Measurements from ENCODE around the gene LPAR2.
"Not testable (repeated sequence)": the region's sequence is repeated elsewhere in the genome, so short reads cannot be mapped to it uniquely, and the experiment has no call there.

Gene LPAR2

DNA sequence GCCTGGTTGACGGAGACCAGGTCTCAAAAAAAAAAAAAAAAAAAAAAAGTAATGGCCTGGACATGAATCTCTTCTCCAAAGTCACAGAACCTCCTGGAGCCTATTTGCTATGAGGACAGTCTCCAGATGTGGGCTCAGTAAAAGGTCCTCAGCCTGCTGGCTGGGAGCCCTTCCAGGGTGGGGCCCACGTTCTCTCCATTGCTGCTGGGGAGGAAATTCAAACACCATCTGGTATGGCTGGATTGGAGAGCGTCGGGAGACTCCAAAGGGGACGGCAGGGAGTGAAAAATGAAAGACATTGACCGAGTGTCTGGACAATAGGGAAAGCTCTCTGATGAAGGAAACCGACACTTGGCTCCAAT lies 8.2 kb downstream of the LPAR2 start:
- no peak for DNase-seq (ENCODE audit: low read depth)
- no peak overlapping the region for H3K4me3 ChIP-seq (replicated peaks; ENCODE audit: low read depth, low read length)
- TF ChIP-seq, protein P1, sequence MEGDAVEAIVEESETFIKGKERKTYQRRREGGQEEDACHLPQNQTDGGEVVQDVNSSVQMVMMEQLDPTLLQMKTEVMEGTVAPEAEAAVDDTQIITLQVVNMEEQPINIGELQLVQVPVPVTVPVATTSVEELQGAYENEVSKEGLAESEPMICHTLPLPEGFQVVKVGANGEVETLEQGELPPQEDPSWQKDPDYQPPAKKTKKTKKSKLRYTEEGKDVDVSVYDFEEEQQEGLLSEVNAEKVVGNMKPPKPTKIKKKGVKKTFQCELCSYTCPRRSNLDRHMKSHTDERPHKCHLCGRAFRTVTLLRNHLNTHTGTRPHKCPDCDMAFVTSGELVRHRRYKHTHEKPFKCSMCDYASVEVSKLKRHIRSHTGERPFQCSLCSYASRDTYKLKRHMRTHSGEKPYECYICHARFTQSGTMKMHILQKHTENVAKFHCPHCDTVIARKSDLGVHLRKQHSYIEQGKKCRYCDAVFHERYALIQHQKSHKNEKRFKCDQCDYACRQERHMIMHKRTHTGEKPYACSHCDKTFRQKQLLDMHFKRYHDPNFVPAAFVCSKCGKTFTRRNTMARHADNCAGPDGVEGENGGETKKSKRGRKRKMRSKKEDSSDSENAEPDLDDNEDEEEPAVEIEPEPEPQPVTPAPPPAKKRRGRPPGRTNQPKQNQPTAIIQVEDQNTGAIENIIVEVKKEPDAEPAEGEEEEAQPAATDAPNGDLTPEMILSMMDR (IDR thresholded peaks at IDR 0.05; ENCODE audit: low read length, missing control alignments) = no peak

DNA sequence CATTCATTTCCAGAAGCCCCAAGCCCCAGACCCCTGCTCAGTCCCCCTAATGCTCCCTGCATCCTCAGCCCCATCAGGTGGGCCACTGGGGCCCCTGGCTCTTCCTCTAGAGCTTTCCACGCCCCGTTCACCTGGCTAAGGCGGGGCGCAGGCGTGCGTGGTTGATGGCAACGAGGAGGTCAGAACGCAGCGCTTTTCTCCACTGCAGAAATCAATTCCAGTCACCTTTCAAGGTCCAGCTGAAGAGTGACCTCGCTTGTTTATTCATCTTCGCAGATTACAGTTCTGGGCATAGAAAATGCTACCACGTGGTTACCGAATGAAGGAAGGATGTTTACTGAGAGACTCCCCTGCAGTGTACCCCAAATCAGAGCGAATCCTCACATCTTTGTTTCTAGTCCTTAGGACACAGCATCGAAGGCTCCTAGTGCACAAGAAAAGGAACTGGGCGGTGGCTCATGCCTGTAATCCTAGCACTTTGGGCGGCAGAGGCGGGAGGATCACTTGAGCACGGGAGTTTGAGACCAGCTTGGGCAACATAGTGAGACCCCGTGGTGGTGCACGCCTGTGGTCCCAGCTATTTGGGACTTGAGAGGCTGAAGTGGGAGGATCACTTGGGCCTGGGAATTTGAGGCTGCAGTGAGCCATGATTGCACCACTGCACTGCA lies 8.7 kb downstream of the LPAR2 start:
- H3K4me3 ChIP-seq (replicated peaks; ENCODE audit: low read depth, low read length) = no peak overlapping the region
- TF ChIP-seq, protein P1 (IDR thresholded peaks at IDR 0.05; ENCODE audit: low read length, missing control alignments) = no peak
- no peak for DNase-seq (ENCODE audit: low read depth)

DNA sequence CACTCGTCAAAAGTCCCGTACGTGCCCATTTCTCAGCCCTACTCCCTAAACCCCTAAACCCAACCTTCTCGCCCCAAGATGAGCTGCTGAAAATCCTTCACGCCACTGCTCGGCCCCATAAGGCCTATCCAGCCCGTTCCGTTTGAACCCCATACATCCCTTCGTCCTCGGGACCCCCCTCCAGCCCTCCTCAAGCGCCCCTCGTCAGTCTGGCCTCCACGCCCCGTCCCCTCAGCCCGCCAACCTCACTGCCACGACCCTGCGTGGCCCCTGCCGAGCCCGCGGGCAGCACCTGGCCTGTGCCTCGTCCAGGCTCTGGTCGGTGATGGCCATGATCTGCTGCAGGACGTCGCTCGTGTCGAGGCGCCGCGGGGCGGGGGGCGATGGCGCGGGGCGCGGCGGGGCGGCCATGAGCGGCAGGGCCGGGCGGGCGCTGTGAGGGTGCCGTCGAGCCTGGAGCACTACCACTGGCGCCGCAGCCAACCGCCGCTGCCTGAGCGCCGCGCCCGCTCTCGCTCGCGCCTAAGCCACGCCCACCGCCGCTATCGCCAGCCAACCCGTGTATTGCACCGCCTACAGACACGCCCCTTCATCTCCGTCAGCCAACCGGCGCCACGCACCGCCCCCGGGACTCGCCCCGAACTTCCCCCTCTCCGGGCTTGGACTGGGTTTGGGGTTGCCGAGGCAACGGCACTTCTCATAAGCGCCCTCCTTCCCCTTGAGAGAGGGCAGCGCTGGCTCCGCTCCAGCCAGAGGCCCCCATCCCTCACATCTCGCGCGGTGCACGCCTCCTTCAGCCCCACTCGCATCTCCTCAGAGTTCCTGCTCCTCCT lies 9.6 kb downstream of the LPAR2 start, which contains the start of gene PBX4:
PBX4 (minus strand) TSS at position 469 of the 833 bp plus-strand sequence; CDS start at position 411, 58 bp downstream.
- peak within 1 kb of the TSS; percentile 34 for H3K4me3 ChIP-seq (replicated peaks; ENCODE audit: low read depth, low read length)
- peak; percentile 83 for DNase-seq (ENCODE audit: low read depth)
- TF ChIP-seq, protein P1 (IDR thresholded peaks at IDR 0.05; ENCODE audit: low read length, missing control alignments) = no peak

DNA sequence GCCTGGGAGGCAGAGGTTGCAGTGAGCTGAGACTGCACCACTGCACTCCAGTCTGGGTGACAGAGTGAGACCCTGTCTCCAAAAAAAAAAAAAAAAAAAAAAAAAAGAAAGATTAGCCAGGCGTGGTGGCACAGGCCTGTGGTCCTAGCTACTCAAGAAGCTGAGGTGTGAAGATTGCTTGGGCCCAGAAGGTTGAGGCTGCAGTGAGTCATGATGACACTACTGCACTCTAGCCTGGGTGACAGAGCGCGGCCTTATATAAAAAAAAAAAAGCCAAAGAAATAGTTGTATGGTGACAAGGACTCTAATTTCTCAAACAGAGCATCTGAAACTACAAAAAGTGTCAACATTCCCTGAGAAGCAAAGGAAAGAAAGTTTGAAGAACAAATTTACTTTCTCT lies 12.9 kb downstream of the LPAR2 start:
- no peak for DNase-seq (ENCODE audit: low read depth)
- H3K4me3 ChIP-seq (replicated peaks; ENCODE audit: low read depth, low read length) = no peak overlapping the region
- TF ChIP-seq, protein P1 (IDR thresholded peaks at IDR 0.05; ENCODE audit: low read length, missing control alignments) = no peak

DNA sequence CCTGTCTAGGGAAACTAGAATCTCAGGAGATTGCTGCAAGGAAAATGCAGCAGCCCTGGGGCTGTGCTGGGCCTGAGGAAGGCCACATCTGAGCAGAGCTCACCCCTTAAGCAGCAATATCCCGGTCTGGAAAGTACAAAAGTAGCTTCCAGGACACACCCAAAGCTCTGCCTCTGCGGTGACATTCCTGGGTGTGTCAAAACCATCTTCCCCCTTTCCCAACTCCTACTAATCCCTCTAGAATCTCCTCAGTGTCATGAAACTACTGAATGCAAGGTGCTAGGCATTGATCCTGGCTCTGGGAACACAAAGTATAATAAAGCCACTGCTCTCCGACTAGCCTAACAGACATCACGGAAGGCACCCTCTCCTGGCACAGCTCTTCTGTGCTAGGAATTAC lies 14.5 kb downstream of the LPAR2 start:
- H3K4me3 ChIP-seq (replicated peaks; ENCODE audit: low read depth, low read length) = no peak overlapping the region
- DNase-seq (ENCODE audit: low read depth) = no peak

DNA sequence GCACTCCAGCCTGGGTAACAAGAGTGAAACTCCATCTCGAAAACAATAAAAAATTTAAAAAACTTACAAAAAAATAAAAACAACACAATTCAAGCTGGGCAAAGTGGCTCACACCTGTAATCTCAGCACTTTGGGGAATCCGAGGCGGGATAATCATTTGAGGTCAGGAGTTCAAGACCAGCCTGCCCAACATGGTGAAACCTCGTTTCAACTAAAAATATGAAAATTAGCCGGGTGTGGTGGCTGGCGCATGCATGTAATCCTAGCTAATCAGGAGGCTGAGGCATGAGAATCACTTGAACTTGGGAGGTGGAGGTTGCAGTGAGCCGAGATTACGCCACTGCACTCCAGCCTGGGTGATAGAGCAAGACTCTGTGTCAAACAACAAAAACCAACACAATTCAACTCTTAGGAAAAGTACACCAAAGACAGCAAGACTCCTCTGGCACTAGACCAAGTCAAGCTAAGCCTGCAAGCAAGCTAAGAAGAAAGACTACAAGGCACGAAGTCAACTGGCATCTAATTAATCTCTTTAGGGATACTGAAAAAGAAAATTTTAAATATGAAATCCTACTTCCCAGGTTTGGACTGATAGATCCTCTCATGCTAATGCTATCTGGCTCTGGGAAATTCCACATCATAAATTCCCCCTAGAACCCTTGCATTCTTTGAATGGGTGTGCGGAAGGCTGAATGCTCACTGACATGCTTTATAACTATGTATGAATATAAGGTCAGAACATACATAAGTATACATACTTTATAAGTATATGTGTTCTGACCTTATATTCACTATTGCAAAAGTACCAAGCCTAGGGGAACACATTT lies 17.4 kb downstream of the LPAR2 start:
- no peak overlapping the region for H3K4me3 ChIP-seq (replicated peaks; ENCODE audit: low read depth, low read length)
- TF ChIP-seq, protein P1 (IDR thresholded peaks at IDR 0.05; ENCODE audit: low read length, missing control alignments) = no peak
- no peak for DNase-seq (ENCODE audit: low read depth)

More for the DNA sequence above, 14.5 kb downstream of the LPAR2 start:
- TF ChIP-seq, protein P1 (IDR thresholded peaks at IDR 0.05; ENCODE audit: low read length, missing control alignments) = no peak

DNA sequence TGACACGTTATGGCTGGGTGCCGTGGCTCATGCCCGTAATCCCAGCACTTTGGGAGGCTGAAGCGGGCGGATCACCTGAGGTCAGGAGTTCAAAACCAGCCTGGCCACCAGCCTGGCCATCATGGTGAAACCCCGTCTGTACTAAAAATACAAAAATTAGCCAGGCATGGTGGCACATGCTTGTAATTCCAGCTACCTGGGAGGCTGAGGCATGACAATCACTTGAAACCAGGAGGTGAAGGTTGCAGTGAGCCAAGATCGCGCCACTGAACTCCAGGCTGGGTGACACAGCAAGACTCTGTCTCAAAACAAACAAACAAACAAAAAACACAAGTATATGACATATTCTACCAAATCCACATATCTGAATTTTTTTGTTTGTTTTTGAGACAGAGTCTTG lies 21.3 kb downstream of the LPAR2 start:
- H3K4me3 ChIP-seq (replicated peaks; ENCODE audit: low read depth, low read length); DNase-seq (ENCODE audit: low read depth): not testable (repeated sequence)

Measured in fibroblast of pulmonary artery (primary cell).